Measurements from ENCODE around the gene C6.

C6 gene

DNA sequence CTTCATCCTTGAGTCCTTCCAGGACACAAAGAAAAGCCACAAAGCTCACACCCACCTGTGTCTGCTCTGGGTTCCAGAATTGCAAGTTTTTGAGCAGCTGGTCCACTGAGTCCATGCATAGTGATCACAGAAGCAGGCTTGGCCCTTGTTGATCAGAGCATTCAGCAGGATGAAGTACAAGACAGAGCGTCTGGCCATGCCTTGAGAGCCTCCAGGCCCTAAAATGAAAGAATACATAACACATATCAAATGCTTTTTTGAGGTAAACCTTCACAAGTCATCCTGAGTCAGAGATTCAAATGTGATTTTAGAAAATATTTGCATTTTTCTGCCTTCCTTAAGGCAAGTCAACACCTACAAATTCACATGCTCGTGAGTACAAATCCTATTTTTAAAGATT, 10.3 kb downstream of the C6 start:
- Histone ChIP-seq H3K36me3 (ENCODE audit: low read length) (no peaks in the 10 kb centered on the region), H3K9ac (ENCODE audit: low read length) (no peak overlapping the region), H3F3A (ENCODE audit: insufficient read depth) (no peaks in the 10 kb centered on the region), H4K20me1 (ENCODE audit: low read depth, low read length) (no peaks in the 10 kb centered on the region), H3K4me3 (ENCODE audit: insufficient read depth, low read length, poor library complexity, severe bottlenecking) (no peak overlapping the region), H3K27ac (ENCODE audit: low read depth, low read length) (no peak overlapping the region), H3K27me3 (ENCODE audit: low read length) (no peaks in the 10 kb centered on the region), H2AFZ (ENCODE audit: low read depth, low read length, severe bottlenecking) (no peak overlapping the region), H3K9me3 (ENCODE audit: insufficient read depth, low read length) (no peaks in the 10 kb centered on the region), H3K79me2 (ENCODE audit: insufficient read depth, low read length) (no peaks in the 10 kb centered on the region), H3K9me2 (replicated peaks; ENCODE audit: insufficient read depth, low read length) (no peaks in the 10 kb centered on the region), H3K4me2 (ENCODE audit: low read depth, low read length, poor library complexity, severe bottlenecking) (no peak overlapping the region)
- TF ChIP-seq, protein P1, sequence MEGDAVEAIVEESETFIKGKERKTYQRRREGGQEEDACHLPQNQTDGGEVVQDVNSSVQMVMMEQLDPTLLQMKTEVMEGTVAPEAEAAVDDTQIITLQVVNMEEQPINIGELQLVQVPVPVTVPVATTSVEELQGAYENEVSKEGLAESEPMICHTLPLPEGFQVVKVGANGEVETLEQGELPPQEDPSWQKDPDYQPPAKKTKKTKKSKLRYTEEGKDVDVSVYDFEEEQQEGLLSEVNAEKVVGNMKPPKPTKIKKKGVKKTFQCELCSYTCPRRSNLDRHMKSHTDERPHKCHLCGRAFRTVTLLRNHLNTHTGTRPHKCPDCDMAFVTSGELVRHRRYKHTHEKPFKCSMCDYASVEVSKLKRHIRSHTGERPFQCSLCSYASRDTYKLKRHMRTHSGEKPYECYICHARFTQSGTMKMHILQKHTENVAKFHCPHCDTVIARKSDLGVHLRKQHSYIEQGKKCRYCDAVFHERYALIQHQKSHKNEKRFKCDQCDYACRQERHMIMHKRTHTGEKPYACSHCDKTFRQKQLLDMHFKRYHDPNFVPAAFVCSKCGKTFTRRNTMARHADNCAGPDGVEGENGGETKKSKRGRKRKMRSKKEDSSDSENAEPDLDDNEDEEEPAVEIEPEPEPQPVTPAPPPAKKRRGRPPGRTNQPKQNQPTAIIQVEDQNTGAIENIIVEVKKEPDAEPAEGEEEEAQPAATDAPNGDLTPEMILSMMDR (IDR thresholded peaks at IDR 0.05; ENCODE audit: insufficient read depth, low read length, poor library complexity, severe bottlenecking) = no peak
- TF ChIP-seq EZH2phosphoT487 (conservative IDR thresholded peaks at IDR 0.05; ENCODE audit: low read length) = no peak

DNA sequence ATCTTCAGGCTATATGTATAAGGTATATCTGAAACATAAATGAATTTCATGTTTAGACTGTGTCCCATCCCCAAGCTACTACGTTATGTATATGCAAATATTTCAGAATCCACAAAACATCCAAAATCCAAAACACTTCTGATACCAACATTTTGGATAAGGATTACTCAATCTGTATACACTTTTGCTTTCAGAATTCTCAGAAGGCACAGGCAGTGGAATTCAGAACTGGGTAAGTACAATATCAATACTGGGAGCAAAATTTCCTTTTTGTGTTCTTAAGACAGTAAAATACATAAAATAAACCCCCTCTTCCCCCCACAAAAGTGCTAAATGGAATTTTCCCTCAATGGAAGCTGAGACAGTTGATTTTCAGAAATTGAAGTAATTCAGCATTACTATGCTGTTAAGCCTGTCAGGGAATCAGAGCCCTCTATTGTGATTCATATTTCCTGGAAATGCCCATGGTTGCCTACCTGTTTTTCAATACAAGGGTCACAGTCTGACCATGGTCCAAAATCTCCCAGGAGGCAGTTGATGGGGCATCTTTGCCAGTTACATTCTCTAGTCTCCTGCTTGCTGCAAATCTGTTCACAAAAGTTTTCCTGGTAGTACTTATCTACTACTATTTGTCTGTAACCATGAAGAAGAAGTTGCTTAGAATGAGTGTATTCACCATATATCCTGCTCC, 12.1 kb downstream of the C6 start:
- no peaks in the 10 kb centered on the region for H3K27me3 ChIP-seq (ENCODE audit: low read length)
- no peak for TF ChIP-seq EZH2phosphoT487 (conservative IDR thresholded peaks at IDR 0.05; ENCODE audit: low read length)
- TF ChIP-seq, protein P1 (IDR thresholded peaks at IDR 0.05; ENCODE audit: insufficient read depth, low read length, poor library complexity, severe bottlenecking) = no peak
- H3K9me3 ChIP-seq (ENCODE audit: insufficient read depth, low read length) = no peaks in the 10 kb centered on the region
- H3K9me2 ChIP-seq (replicated peaks; ENCODE audit: insufficient read depth, low read length) = no peaks in the 10 kb centered on the region
- no peaks in the 10 kb centered on the region for H3K36me3 ChIP-seq (ENCODE audit: low read length)
- H3K9ac ChIP-seq (ENCODE audit: low read length) = no peak overlapping the region
- H3K4me2 ChIP-seq (ENCODE audit: low read depth, low read length, poor library complexity, severe bottlenecking) = no peak overlapping the region
- H3K4me3 ChIP-seq (ENCODE audit: insufficient read depth, low read length, poor library complexity, severe bottlenecking) = no peak overlapping the region
- H4K20me1 ChIP-seq (ENCODE audit: low read depth, low read length) = no peaks in the 10 kb centered on the region
- H3K27ac ChIP-seq (ENCODE audit: low read depth, low read length) = no peak overlapping the region
- H3F3A ChIP-seq (ENCODE audit: insufficient read depth) = no peaks in the 10 kb centered on the region
- H3K79me2 ChIP-seq (ENCODE audit: insufficient read depth, low read length) = no peaks in the 10 kb centered on the region
- no peak overlapping the region for H2AFZ ChIP-seq (ENCODE audit: low read depth, low read length, severe bottlenecking)

DNA sequence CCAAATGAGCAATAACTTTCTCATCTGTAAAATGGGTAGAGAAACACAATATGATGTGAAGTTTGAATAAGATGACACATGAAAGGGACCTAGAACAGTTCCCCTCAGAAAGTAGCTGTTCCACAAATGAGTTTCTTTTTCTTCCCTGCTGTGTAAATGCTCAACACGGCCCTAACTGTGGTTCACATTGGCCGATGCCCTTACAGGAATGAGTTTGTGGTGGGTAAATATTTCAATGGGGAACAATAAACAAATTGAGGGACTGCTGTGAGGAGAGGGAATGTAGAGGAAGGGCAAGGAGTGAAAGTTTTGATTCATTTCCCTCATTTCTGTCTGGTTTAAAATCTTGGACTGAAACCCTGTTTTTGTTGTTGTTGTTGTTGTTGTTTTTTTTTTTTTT, 12.8 kb downstream of the C6 start:
- Histone ChIP-seq H3K9me2 (replicated peaks; ENCODE audit: insufficient read depth, low read length) (no peaks in the 10 kb centered on the region), H3K9me3 (ENCODE audit: insufficient read depth, low read length) (no peaks in the 10 kb centered on the region), H3K79me2 (ENCODE audit: insufficient read depth, low read length) (no peaks in the 10 kb centered on the region), H3K27ac (ENCODE audit: low read depth, low read length) (no peak overlapping the region), H3F3A (ENCODE audit: insufficient read depth) (no peaks in the 10 kb centered on the region), H3K4me2 (ENCODE audit: low read depth, low read length, poor library complexity, severe bottlenecking) (no peak overlapping the region), H3K36me3 (ENCODE audit: low read length) (no peaks in the 10 kb centered on the region), H3K27me3 (ENCODE audit: low read length) (no peaks in the 10 kb centered on the region), H3K4me3 (ENCODE audit: insufficient read depth, low read length, poor library complexity, severe bottlenecking) (no peak overlapping the region), H2AFZ (ENCODE audit: low read depth, low read length, severe bottlenecking) (no peak overlapping the region), H4K20me1 (ENCODE audit: low read depth, low read length) (no peaks in the 10 kb centered on the region), H3K9ac (ENCODE audit: low read length) (no peak overlapping the region)
- TF ChIP-seq, protein P1 (IDR thresholded peaks at IDR 0.05; ENCODE audit: insufficient read depth, low read length, poor library complexity, severe bottlenecking) = no peak
- TF ChIP-seq EZH2phosphoT487 (conservative IDR thresholded peaks at IDR 0.05; ENCODE audit: low read length) = no peak
